BJ (cell line): ENCODE measurements around the gene OSGIN1. TPM values are rescaled to one million over a fixed set of nuclear protein-coding genes. Genes with fewer than 3 reads are reported as not detected.

Experiments used
- CTCF ChIA-PET: fragments of 350-600 bp; formaldehyde crosslinking; extraction: SDS; loops from one replicate; lab custom pipeline; 2021; ENCODE audit warnings: antibody characterized with exemption, inconsistent platforms; lab: Yijun Ruan, JAX
- POLR2A ChIA-PET: fragments of 300-600 bp; sonication (Branson Sonifier 250); formaldehyde crosslinking; extraction: SDS; loops from one replicate; lab custom pipeline; 2021; ENCODE audit warnings: antibody characterized with exemption; lab: Charles Lee
- DNase-seq: peaks from one replicate; pipeline ENCODE4 v3.0.0-alpha.2; 2011; ENCODE audit warnings: low read depth
- H3K27me3 ChIP-seq: 2 replicates; pipeline ENCODE4 v1.6.0; 2011; ENCODE audit warnings: low read length; ENCODE audit not compliant: control insufficient read depth, insufficient read depth
- H3K36me3 ChIP-seq: 2 replicates; pipeline ENCODE4 v1.5.1; 2011; ENCODE audit warnings: low read length; ENCODE audit not compliant: control insufficient read depth, insufficient read depth
- H3K4me3 ChIP-seq: 2 replicates; pipeline ENCODE4 v1.5.1; 2011; ENCODE audit warnings: low read depth, mild to moderate bottlenecking, control low read depth, low read length
- CTCF ChIP-seq: IDR thresholded peaks from 2 replicates; pipeline ENCODE4 v1.5.1; 2011; ENCODE audit warnings: low read depth, mild to moderate bottlenecking, control low read depth, inconsistent platforms, low read length, moderate library complexity; ENCODE audit not compliant: insufficient read depth
- polyA plus RNA-seq: library from polyadenylated mRNA; depleted of rRNA; stranded (reverse); fragments of >200 nt; gene quantifications from 2 replicates; pipeline ENCODE4 v1.2.3, GENCODE V29; 2011

The OSGIN1 gene
- polyA plus RNA-seq, 1 experiment = 5.1 TPM

GRCh38 chr16:83907631-83908250, 45.3 kb upstream of the OSGIN1 start:
- H3K36me3 ChIP-seq = peaks cover 8% of the 10 kb centered on the region
- POLR2A ChIA-PET = no interaction called here
- H3K4me3 ChIP-seq = no peak overlapping the region
- no peaks in the 10 kb centered on the region for H3K27me3 ChIP-seq
- CTCF ChIA-PET = no interaction called here
- DNase-seq = no peak
- TF ChIP-seq CTCF = no peak

GRCh38 chr16:83908798-83909197, 44.2 kb upstream of the OSGIN1 start:
- H3K36me3 ChIP-seq = peaks cover 8% of the 10 kb centered on the region
- H3K4me3 ChIP-seq = no peak overlapping the region
- DNase-seq = no peak
- H3K27me3 ChIP-seq = no peaks in the 10 kb centered on the region
- ChIA-PET POLR2A (no interaction called here), CTCF (interaction anchor here (1.2 kb wide), 1 partner anchor 17 kb away, joined by 3 read pairs; no protein-coding TSS in a partner anchor)
- TF ChIP-seq CTCF = no peak

GRCh38 chr16:83911290-83911689, 41.8 kb upstream of the OSGIN1 start:
- POLR2A ChIA-PET = no interaction called here

GRCh38 chr16:83912519-83913244, 40.4 kb upstream of the OSGIN1 start:
- ChIA-PET POLR2A (no interaction called here), CTCF (interaction anchor here (0.8 to 5.6 kb wide), 3 partner anchors 14 to 69 kb away, joined by 3 to 46 read pairs (median 3); no protein-coding TSS in a partner anchor)
- no peak for DNase-seq
- Histone ChIP-seq H3K4me3 (no peak overlapping the region), H3K27me3 (no peaks in the 10 kb centered on the region), H3K36me3 (peaks cover 19% of the 10 kb centered on the region)
- TF ChIP-seq CTCF = no peak

More at GRCh38 chr16:83911290-83911689, 41.8 kb upstream of the OSGIN1 start:
- TF ChIP-seq CTCF = no peak
- H3K27me3 ChIP-seq = no peaks in the 10 kb centered on the region
- H3K36me3 ChIP-seq = peaks cover 15% of the 10 kb centered on the region
- CTCF ChIA-PET = interaction anchor here (5.6 kb wide), 1 partner anchor 16 kb away, joined by 46 read pairs; no protein-coding TSS in a partner anchor
- no peak overlapping the region for H3K4me3 ChIP-seq
- DNase-seq = no peak

GRCh38 chr16:83913245-83913633, 39.8 kb upstream of the OSGIN1 start:
- peaks cover 21% of the 10 kb centered on the region for H3K36me3 ChIP-seq
- TF ChIP-seq CTCF = no peak
- DNase-seq = no peak
- POLR2A ChIA-PET = no interaction called here
- CTCF ChIA-PET = interaction anchor here (0.8 to 5.6 kb wide), 3 partner anchors 14 to 70 kb away, joined by 3 to 46 read pairs (median 3); no protein-coding TSS in a partner anchor
- no peak overlapping the region for H3K4me3 ChIP-seq
- H3K27me3 ChIP-seq = no peaks in the 10 kb centered on the region
